ENCODE results near the gene PRKCA. TPM values are rescaled to one million over a fixed set of nuclear protein-coding genes. Genes with fewer than 3 reads are reported as not detected.

The PRKCA gene
- total and polyA plus RNA-seq, 10 of the 15 experiments (the other 5 are each of a cell fraction or from before 2014, with no cell fraction given) = 0.11 to 14.6 (median 0.72) TPM

- TF ChIP-seq CREM (IDR thresholded peaks at IDR 0.05; ENCODE audit: low read depth) (peak; percentile 19; the same call in 1 of the 2 replicates), NR2C2 (IDR thresholded peaks at IDR 0.05; ENCODE audit: borderline replicate concordance, control insufficient read depth, insufficient read length, low read depth) (no peak), ZNF592 (IDR thresholded peaks at IDR 0.05) (no peak), SMARCA5 (IDR thresholded peaks at IDR 0.05) (0 out of 2 replicates have a peak, but pooled peaks have one; percentile 10), MTA2 (IDR thresholded peaks at IDR 0.05; ENCODE audit: low read depth) (peak; percentile 92), SREBF1 (IDR thresholded peaks at IDR 0.05; ENCODE audit: low read length) (no peak), ELK1 (IDR thresholded peaks at IDR 0.05; ENCODE audit: low read depth, low read length) (no peak), CUX1 (IDR thresholded peaks at IDR 0.05; ENCODE audit: insufficient replicate concordance, low read depth, low read length) (no peak), STAT1 (conservative IDR thresholded peaks at IDR 0.05) (no peak), DPF2 (IDR thresholded peaks at IDR 0.05) (peak; percentile 83; the same call in 1 of the 2 replicates), ZBTB40 (IDR thresholded peaks at IDR 0.05; ENCODE audit: borderline replicate concordance) (0 out of 2 replicates have a peak, but pooled peaks have one; percentile 15), ATF2 (IDR thresholded peaks at IDR 0.05; ENCODE audit: low read length) (peak; percentile 60)
Observed at GRCh38 chr17:66541461-66542128, 239.2 kb downstream of the PRKCA start (continued).

All from GM12878 (cell line).